GM23338 (cell line): ENCODE measurements around the gene TMEM9. TPM values are rescaled to one million over a fixed set of nuclear protein-coding genes. Genes with fewer than 3 reads are reported as not detected.

Experiments
- ATAC-seq: fragments of 200-7000 bp; cut with Tn5 transposase; 3 replicates; pipeline ENCODE4 v1.9.1; 2020
- DNase-seq: peaks from one replicate; pipeline ENCODE4 v3.0.0-alpha.2; 2015; ENCODE audit warnings: low spot score
- H2AFZ ChIP-seq: fragments of 200-600 bp; sonication (generic); 2 replicates; pipeline ENCODE4 v1.8.0; 2016; ENCODE audit warnings: antibody characterized with exemption, mild to moderate bottlenecking, moderate library complexity
- H3F3A ChIP-seq: fragments of 200-600 bp; sonication (generic); replicated peaks from 2 replicates; pipeline ENCODE4 v1.8.0; 2017; ENCODE audit warnings: antibody characterized with exemption, mixed run types, low read depth
- H3K27ac ChIP-seq: fragments of 200-600 bp; sonication (generic); 2 replicates; pipeline ENCODE4 v1.6.1; 2016; ENCODE audit warnings: low read depth
- H3K27me3 ChIP-seq: fragments of 200-600 bp; sonication (generic); 2 replicates; pipeline ENCODE4 v1.8.0; 2016; ENCODE audit warnings: mild to moderate bottlenecking, mixed run types, moderate library complexity; ENCODE audit not compliant: insufficient read depth
- H3K36me3 ChIP-seq: fragments of 200-600 bp; sonication (generic); 2 replicates; pipeline ENCODE4 v1.8.0; 2016; ENCODE audit warnings: mild to moderate bottlenecking; ENCODE audit not compliant: insufficient read depth
- H3K4me1 ChIP-seq: fragments of 200-600 bp; sonication (generic); 2 replicates; pipeline ENCODE4 v1.8.0; 2016; ENCODE audit warnings: mild to moderate bottlenecking, moderate library complexity; ENCODE audit not compliant: insufficient read depth
- H3K4me2 ChIP-seq: fragments of 200-600 bp; sonication (generic); 2 replicates; pipeline ENCODE4 v1.7.1; 2017; ENCODE audit warnings: mixed run types
- H3K4me3 ChIP-seq: fragments of 200-600 bp; sonication (generic); 2 replicates; pipeline ENCODE4 v1.6.1; 2016; ENCODE audit warnings: mixed run types
- H3K79me2 ChIP-seq: fragments of 200-600 bp; sonication (generic); replicated peaks from 2 replicates; pipeline ENCODE4 v1.8.0; 2017; ENCODE audit warnings: mild to moderate bottlenecking; ENCODE audit not compliant: insufficient read depth
- H3K9me2 ChIP-seq: fragments of 200-600 bp; sonication (generic); 2 replicates; pipeline ENCODE4 v1.8.0; 2017; ENCODE audit not compliant: insufficient read depth
- H4K20me1 ChIP-seq: fragments of 200-600 bp; sonication (generic); replicated peaks from 2 replicates; pipeline ENCODE4 v1.8.0; 2017; ENCODE audit warnings: mild to moderate bottlenecking; ENCODE audit not compliant: insufficient read depth
- H3K27ac Mint-ChIP-seq: 2 replicates; pipeline ENCODE4 v1.8.0; 2020; ENCODE audit warnings: inconsistent platforms, mild to moderate bottlenecking, moderate library complexity, mixed read lengths
- H3K27me3 Mint-ChIP-seq: 3 replicates; pipeline ENCODE4 v1.8.0; 2022; ENCODE audit warnings: low read depth, mild to moderate bottlenecking, moderate library complexity, mixed read lengths, inconsistent platforms; ENCODE audit not compliant: insufficient read depth, poor library complexity
- H3K36me3 Mint-ChIP-seq: 3 replicates; pipeline ENCODE4 v1.8.0; 2021; ENCODE audit warnings: low read depth, mild to moderate bottlenecking, inconsistent platforms, moderate library complexity, mixed read lengths
- H3K4me1 Mint-ChIP-seq: 3 replicates; pipeline ENCODE4 v1.8.0; 2020; ENCODE audit warnings: mild to moderate bottlenecking, inconsistent platforms, mixed read lengths
- H3K4me3 Mint-ChIP-seq: 3 replicates; pipeline ENCODE4 v1.8.0; 2021; ENCODE audit warnings: moderate library complexity, mild to moderate bottlenecking, inconsistent platforms, mixed read lengths
- H3K9me3 Mint-ChIP-seq: 3 replicates; pipeline ENCODE4 v1.8.0; 2020; ENCODE audit warnings: moderate library complexity, mild to moderate bottlenecking, inconsistent platforms, mixed read lengths
- ETS1 ChIP-seq: IDR thresholded peaks from 2 replicates; pipeline ENCODE4 v1.6.1; 2016; ENCODE audit warnings: antibody characterized with exemption
- EZH2phosphoT487 ChIP-seq: fragments of 200-600 bp; sonication (generic); IDR thresholded peaks from one replicate; pipeline ENCODE4 v1.8.1; 2018; ENCODE audit warnings: antibody characterized with exemption; ENCODE audit not compliant: unreplicated experiment
- JUNB ChIP-seq: IDR thresholded peaks from one replicate; pipeline ENCODE4 v1.6.1; 2016; ENCODE audit warnings: antibody characterized with exemption; ENCODE audit not compliant: unreplicated experiment
- NANOG ChIP-seq: IDR thresholded peaks from 2 replicates; pipeline ENCODE4 v1.6.1; 2016; ENCODE audit warnings: antibody characterized with exemption, borderline replicate concordance
- ZNF114 ChIP-seq: fragments of 250-450 bp; sonication (Bioruptor Pico); IDR thresholded peaks from 2 replicates; pipeline ENCODE4 v1.5.0; 2020; ENCODE audit warnings: mild to moderate bottlenecking, moderate library complexity
- ZNF331 ChIP-seq: fragments of 250-450 bp; sonication (Bioruptor Pico); IDR thresholded peaks from 2 replicates; pipeline ENCODE4 v1.5.0; 2020; ENCODE audit warnings: low read depth, mild to moderate bottlenecking, moderate library complexity
- polyA plus RNA-seq: library from polyadenylated mRNA; unstranded; fragments of >200 nt; fragmentation: Nextera tagmentation; extraction: Ambion mirVana; gene quantifications from 2 replicates; pipeline ENCODE4 v1.2.1, GENCODE V29; 2016
- total RNA-seq: library from RNA; depleted of rRNA; stranded (reverse); fragments of >200 nt; shearing (Covaris generic); gene quantifications from 2 replicates; pipeline ENCODE4 v1.2.3, GENCODE V29; 2014
- TF ChIP-seq, protein P1 (sequence below): fragments of 250-450 bp; sonication (Bioruptor Pico); IDR thresholded peaks from 2 replicates; pipeline ENCODE4 v1.5.0; 2020; ENCODE audit warnings: mild to moderate bottlenecking, moderate library complexity

Gene TMEM9
- total and polyA plus RNA-seq, 2 experiments from 2014 or later = 78.6 to 147 TPM

- Mint-ChIP-seq H3K27ac (no peak within 1 kb of the TSS), H3K4me3 (no peak within 1 kb of the TSS; the same call in 2 of the 3 replicates), H3K9me3 (no peaks in the 10 kb centered on the region; the same call in 2 of the 3 replicates), H3K4me1 (peaks cover 11% of the 10 kb centered on the region), H3K36me3 (no peaks in the 10 kb centered on the region; the same call in 2 of the 3 replicates), H3K27me3 (peaks cover 20% of the 10 kb centered on the region)
- peaks cover 8% of the 10 kb centered on the region; the same call in 1 of the 2 replicates for H3K4me1 ChIP-seq
- DNase-seq (peak; percentile 68), ATAC-seq (peak; percentile 91)
- peak within 1 kb of the TSS; percentile 28; the same call in 1 of the 2 replicates for H3K4me3 ChIP-seq
- H2AFZ ChIP-seq = peak within 1 kb of the TSS; percentile 90
- H3K79me2 ChIP-seq = no peaks in the 10 kb centered on the region
- peak within 1 kb of the TSS; percentile 67 for H3K4me2 ChIP-seq
- H3K27me3 ChIP-seq = no peaks in the 10 kb centered on the region
- H3F3A ChIP-seq = no peaks in the 10 kb centered on the region
- no peaks in the 10 kb centered on the region for H4K20me1 ChIP-seq
- H3K27ac ChIP-seq = no peak within 1 kb of the TSS
- no peaks in the 10 kb centered on the region for H3K36me3 ChIP-seq
- TF ChIP-seq ZNF114 (CRISPR knock-in tag) (no peak), EZH2phosphoT487 (no peak), ZNF331 (no peak), JUNB (no peak), ETS1 (no peak), NANOG (no peak)
- TF ChIP-seq, protein P1, sequence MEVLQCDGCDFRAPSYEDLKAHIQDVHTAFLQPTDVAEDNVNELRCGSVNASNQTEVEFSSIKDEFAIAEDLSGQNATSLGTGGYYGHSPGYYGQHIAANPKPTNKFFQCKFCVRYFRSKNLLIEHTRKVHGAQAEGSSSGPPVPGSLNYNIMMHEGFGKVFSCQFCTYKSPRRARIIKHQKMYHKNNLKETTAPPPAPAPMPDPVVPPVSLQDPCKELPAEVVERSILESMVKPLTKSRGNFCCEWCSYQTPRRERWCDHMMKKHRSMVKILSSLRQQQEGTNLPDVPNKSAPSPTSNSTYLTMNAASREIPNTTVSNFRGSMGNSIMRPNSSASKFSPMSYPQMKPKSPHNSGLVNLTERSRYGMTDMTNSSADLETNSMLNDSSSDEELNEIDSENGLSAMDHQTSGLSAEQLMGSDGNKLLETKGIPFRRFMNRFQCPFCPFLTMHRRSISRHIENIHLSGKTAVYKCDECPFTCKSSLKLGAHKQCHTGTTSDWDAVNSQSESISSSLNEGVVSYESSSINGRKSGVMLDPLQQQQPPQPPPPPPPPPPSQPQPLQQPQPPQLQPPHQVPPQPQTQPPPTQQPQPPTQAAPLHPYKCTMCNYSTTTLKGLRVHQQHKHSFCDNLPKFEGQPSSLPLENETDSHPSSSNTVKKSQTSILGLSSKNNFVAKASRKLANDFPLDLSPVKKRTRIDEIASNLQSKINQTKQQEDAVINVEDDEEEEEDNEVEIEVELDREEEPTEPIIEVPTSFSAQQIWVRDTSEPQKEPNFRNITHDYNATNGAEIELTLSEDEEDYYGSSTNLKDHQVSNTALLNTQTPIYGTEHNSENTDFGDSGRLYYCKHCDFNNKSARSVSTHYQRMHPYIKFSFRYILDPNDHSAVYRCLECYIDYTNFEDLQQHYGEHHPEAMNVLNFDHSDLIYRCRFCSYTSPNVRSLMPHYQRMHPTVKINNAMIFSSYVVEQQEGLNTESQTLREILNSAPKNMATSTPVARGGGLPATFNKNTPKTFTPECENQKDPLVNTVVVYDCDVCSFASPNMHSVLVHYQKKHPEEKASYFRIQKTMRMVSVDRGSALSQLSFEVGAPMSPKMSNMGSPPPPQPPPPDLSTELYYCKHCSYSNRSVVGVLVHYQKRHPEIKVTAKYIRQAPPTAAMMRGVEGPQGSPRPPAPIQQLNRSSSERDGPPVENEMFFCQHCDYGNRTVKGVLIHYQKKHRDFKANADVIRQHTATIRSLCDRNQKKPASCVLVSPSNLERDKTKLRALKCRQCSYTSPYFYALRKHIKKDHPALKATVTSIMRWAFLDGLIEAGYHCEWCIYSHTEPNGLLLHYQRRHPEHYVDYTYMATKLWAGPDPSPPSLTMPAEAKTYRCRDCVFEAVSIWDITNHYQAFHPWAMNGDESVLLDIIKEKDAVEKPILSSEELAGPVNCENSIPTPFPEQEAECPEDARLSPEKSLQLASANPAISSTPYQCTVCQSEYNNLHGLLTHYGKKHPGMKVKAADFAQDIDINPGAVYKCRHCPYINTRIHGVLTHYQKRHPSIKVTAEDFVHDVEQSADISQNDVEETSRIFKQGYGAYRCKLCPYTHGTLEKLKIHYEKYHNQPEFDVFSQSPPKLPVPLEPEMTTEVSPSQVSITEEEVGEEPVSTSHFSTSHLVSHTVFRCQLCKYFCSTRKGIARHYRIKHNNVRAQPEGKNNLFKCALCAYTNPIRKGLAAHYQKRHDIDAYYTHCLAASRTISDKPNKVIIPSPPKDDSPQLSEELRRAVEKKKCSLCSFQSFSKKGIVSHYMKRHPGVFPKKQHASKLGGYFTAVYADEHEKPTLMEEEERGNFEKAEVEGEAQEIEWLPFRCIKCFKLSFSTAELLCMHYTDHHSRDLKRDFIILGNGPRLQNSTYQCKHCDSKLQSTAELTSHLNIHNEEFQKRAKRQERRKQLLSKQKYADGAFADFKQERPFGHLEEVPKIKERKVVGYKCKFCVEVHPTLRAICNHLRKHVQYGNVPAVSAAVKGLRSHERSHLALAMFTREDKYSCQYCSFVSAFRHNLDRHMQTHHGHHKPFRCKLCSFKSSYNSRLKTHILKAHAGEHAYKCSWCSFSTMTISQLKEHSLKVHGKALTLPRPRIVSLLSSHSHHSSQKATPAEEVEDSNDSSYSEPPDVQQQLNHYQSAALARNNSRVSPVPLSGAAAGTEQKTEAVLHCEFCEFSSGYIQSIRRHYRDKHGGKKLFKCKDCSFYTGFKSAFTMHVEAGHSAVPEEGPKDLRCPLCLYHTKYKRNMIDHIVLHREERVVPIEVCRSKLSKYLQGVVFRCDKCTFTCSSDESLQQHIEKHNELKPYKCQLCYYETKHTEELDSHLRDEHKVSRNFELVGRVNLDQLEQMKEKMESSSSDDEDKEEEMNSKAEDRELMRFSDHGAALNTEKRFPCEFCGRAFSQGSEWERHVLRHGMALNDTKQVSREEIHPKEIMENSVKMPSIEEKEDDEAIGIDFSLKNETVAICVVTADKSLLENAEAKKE (CRISPR knock-in tag) = no peak
- H3K9me2 ChIP-seq = no peaks in the 10 kb centered on the region
Measured at GRCh38 chr1:201126832-201127754, 27.2 kb downstream of the TMEM9 start, which contains the start of gene ASCL5. Gene ASCL5, minus strand, starts transcription at chr1:201127184. Its CDS starts 11,812 bp downstream, at chr1:201115372.
